ENCODE results near the gene APOLD1.
"Not testable (repeated sequence)": the region's sequence is repeated elsewhere in the genome, so short reads cannot be mapped to it uniquely, and the experiment has no call there.

Gene APOLD1

GRCh38 chr12:12784911-12785814 is at the start of gene APOLD1:
Gene APOLD1, plus strand, starts transcription at chr12:12785659. Its CDS starts 33 bp downstream, at chr12:12785692.
- Histone ChIP-seq H3K4me3 (ENCODE audit: low read depth, low read length) (peak within 1 kb of the TSS; percentile 54), H3K36me3 (ENCODE audit: control insufficient read depth, insufficient read depth, low read length) (no peaks in the 10 kb centered on the region), H3K9me3 (ENCODE audit: control insufficient read depth, low read length) (no peaks in the 10 kb centered on the region), H2AFZ (peak within 1 kb of the TSS; percentile 86), H3K27me3 (ENCODE audit: control insufficient read depth, insufficient read depth, low read length) (no peaks in the 10 kb centered on the region), H3K79me2 (no peaks in the 10 kb centered on the region), H3K4me1 (peaks cover 19% of the 10 kb centered on the region), H3K27ac (peak within 1 kb of the TSS; percentile 89), H3K4me2 (ENCODE audit: low read length) (peak within 1 kb of the TSS; percentile 79), H3K9ac (peak within 1 kb of the TSS; percentile 77)
- TF ChIP-seq, protein P1, sequence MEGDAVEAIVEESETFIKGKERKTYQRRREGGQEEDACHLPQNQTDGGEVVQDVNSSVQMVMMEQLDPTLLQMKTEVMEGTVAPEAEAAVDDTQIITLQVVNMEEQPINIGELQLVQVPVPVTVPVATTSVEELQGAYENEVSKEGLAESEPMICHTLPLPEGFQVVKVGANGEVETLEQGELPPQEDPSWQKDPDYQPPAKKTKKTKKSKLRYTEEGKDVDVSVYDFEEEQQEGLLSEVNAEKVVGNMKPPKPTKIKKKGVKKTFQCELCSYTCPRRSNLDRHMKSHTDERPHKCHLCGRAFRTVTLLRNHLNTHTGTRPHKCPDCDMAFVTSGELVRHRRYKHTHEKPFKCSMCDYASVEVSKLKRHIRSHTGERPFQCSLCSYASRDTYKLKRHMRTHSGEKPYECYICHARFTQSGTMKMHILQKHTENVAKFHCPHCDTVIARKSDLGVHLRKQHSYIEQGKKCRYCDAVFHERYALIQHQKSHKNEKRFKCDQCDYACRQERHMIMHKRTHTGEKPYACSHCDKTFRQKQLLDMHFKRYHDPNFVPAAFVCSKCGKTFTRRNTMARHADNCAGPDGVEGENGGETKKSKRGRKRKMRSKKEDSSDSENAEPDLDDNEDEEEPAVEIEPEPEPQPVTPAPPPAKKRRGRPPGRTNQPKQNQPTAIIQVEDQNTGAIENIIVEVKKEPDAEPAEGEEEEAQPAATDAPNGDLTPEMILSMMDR (IDR thresholded peaks at IDR 0.05) = no peak

DNA sequence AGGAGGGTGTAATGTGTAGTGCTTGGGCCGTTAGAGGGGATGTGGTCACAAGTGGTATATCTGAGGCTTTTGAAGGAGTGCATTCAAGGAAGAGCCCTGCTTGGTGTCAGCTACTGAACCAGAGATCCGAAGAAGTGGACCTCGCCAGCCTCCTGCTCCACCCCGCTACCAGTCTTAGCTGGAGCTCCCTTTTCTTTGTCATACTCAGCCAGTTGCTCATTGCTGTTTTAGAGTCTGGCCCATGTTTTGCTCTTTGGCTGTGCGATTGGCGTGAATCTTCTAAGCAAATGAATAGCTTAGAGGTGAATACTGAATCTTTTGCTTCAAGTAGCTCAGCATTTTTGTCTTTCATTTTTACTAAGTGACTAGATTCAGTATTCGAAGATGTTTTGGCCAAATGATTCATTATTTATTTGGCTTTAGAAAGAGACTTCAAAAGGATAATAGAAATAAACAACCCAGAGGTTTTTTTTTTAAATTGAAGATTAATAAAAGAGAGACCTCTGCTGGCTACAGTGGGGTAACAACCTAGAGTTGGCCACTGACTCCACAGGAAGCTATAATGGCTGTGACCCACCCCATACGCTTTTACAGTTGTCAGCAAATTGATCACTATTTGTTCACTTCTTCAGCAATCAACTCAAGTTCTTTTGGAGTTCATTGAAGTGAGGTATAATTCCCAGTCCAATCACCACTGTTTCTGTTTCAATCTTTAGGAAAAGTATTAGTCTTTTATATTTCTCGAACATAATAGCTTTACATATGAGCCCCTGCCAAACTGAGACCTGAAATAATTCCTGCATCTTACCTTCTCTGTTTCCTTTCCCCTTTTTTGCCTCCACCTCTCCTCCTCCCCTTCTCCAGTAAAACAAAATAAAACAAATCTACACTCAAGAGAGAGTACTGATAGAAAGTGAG is 48.4 kb upstream of the APOLD1 start:
- Histone ChIP-seq H3K4me3 (ENCODE audit: low read depth, low read length) (no peak overlapping the region), H3K27ac (peak overlapping the region; percentile 47), H3K9ac (no peak overlapping the region)

GRCh38 chr12:12738152-12738551 is 47.3 kb upstream of the APOLD1 start:
- H3K79me2 ChIP-seq = not testable (repeated sequence)

More for the DNA sequence above, 48.4 kb upstream of the APOLD1 start:
- Histone ChIP-seq H3K79me2 (no peaks in the 10 kb centered on the region), H3K36me3 (ENCODE audit: control insufficient read depth, insufficient read depth, low read length) (no peaks in the 10 kb centered on the region), H3K27me3 (ENCODE audit: control insufficient read depth, insufficient read depth, low read length) (no peaks in the 10 kb centered on the region), H2AFZ (peak overlapping the region; percentile 84), H3K9me3 (ENCODE audit: control insufficient read depth, low read length) (no peaks in the 10 kb centered on the region), H3K4me2 (ENCODE audit: low read length) (no peak overlapping the region), H3K4me1 (peaks cover 5% of the 10 kb centered on the region)
- TF ChIP-seq, protein P1 (IDR thresholded peaks at IDR 0.05) = peak; percentile 69

GRCh38 chr12:12741660-12742059 is 43.8 kb upstream of the APOLD1 start:
- no peak overlapping the region for H3K4me3 ChIP-seq (ENCODE audit: low read depth, low read length)
- no peaks in the 10 kb centered on the region for H3K79me2 ChIP-seq
- H3K4me2 ChIP-seq (ENCODE audit: low read length) = no peak overlapping the region
- H3K9me3 ChIP-seq (ENCODE audit: control insufficient read depth, low read length) = no peaks in the 10 kb centered on the region
- H3K4me1 ChIP-seq = peaks cover 3% of the 10 kb centered on the region
- TF ChIP-seq, protein P1 (IDR thresholded peaks at IDR 0.05) = no peak
- no peak overlapping the region for H3K27ac ChIP-seq
- H3K27me3 ChIP-seq (ENCODE audit: control insufficient read depth, insufficient read depth, low read length) = no peaks in the 10 kb centered on the region
- H3K36me3 ChIP-seq (ENCODE audit: control insufficient read depth, insufficient read depth, low read length) = no peaks in the 10 kb centered on the region
- no peak overlapping the region for H3K9ac ChIP-seq
- peak overlapping the region; percentile 54 for H2AFZ ChIP-seq

More at GRCh38 chr12:12738152-12738551, 47.3 kb upstream of the APOLD1 start:
- not testable (repeated sequence) for H3K27ac ChIP-seq; H3K4me3 ChIP-seq (ENCODE audit: low read depth, low read length); H3K27me3 ChIP-seq (ENCODE audit: control insufficient read depth, insufficient read depth, low read length); H3K9me3 ChIP-seq (ENCODE audit: control insufficient read depth, low read length); H3K4me2 ChIP-seq (ENCODE audit: low read length); H3K36me3 ChIP-seq (ENCODE audit: control insufficient read depth, insufficient read depth, low read length); H3K4me1 ChIP-seq; H2AFZ ChIP-seq; H3K9ac ChIP-seq

Measured in parathyroid adenoma (tissue), 2 donors.